ENCODE results near the gene ADAM12. TPM values are rescaled to one million over a fixed set of nuclear protein-coding genes. Genes with fewer than 3 reads are reported as not detected.

Gene ADAM12
- total and polyA plus RNA-seq, 10 of the 15 experiments (the other 5 are each of a cell fraction or from before 2014, with no cell fraction given) = under 0.01 to 0.62 (median 0.04) TPM; not detected in 5

DNA sequence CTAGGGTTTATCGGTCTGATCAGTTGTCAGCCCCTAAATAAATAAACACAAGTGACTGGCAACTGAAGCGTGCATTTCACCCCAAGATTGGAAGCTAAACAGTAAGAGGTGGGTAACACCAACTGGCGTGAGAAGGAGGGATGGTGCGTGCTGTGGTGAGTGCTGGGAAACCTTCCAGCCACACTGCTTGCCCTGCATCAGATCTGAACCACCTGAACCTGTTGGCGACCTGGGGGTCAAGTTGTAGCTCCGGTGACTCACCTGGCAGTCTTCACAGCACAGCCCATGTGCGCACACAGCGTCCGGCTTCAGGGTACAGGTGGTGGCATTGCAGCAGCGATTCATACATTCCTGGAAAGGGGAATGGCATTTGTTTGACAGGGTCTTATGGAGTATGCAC lies 321.8 kb downstream of the ADAM12 start:
- DNase-seq (ENCODE audit: low read depth, low spot score) (no peak), FAIRE-seq (no peak), ATAC-seq (no peak)
- no peaks in the 10 kb centered on the region for H3K4me1 ChIP-seq (ENCODE audit: control insufficient read depth, insufficient read depth, low read length)
- H3K36me3 ChIP-seq (ENCODE audit: control insufficient read depth in 2 of 2, insufficient read depth in 2 of 2, low read length in 1 of 2) = no peaks in the 10 kb centered on the region
- no peak overlapping the region for H3K4me2 ChIP-seq (ENCODE audit: control insufficient read depth, insufficient read depth)
- 34% methylated on average over 10 of the region's 10 CpGs for WGBS (ENCODE audit: insufficient coverage, insufficient replicate concordance, low lambda C conversion rate, missing lambda C conversion rate)
- no peak overlapping the region for H3K27ac ChIP-seq (ENCODE audit: control insufficient read depth, insufficient read depth)
- no peak overlapping the region for H2AFZ ChIP-seq (ENCODE audit: control insufficient read depth, low read depth, low read length)
- H4K20me1 ChIP-seq (ENCODE audit: control insufficient read depth, insufficient read depth) = no peaks in the 10 kb centered on the region
- in situ Hi-C loops (cut with MboI) (no loop called here), intact Hi-C loops (cut with micrococcal nuclease; ENCODE audit: unreplicated experiment) (no loop called here)
- H3K79me2 ChIP-seq (ENCODE audit: control insufficient read depth, insufficient read depth, low read length) = no peaks in the 10 kb centered on the region
- ChIA-PET POLR2A (no interaction called here), RAD21 (ENCODE audit: unreplicated experiment) (no interaction called here), CTCF (no interaction called here), SMC1A (ENCODE audit: uncharacterized antibody, unreplicated experiment) (no interaction called here)
- no peak overlapping the region for H3K9ac ChIP-seq (ENCODE audit: control insufficient read depth, insufficient read depth, low read length)
- H3K27me3 ChIP-seq (replicated peaks in 1 of 2; ENCODE audit: control insufficient read depth in 2 of 2, insufficient read depth in 2 of 2, low read length in 1 of 2) = no peaks in the 10 kb centered on the region
- no TSS peak for BruUV-seq (replicated peaks)
- TF ChIP-seq NR2C2 (IDR thresholded peaks at IDR 0.05; ENCODE audit: borderline replicate concordance, control insufficient read depth, insufficient read length, low read depth) = no peak
- no peak for TF ChIP-seq CHD2 (IDR thresholded peaks at IDR 0.05; ENCODE audit: borderline replicate concordance, low read depth, low read length)
- TF ChIP-seq, protein P1, sequence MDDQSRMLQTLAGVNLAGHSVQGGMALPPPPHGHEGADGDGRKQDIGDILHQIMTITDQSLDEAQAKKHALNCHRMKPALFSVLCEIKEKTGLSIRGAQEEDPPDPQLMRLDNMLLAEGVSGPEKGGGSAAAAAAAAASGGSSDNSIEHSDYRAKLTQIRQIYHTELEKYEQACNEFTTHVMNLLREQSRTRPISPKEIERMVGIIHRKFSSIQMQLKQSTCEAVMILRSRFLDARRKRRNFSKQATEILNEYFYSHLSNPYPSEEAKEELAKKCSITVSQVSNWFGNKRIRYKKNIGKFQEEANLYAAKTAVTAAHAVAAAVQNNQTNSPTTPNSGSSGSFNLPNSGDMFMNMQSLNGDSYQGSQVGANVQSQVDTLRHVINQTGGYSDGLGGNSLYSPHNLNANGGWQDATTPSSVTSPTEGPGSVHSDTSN (IDR thresholded peaks at IDR 0.05; ENCODE audit: insufficient replicate concordance, low read depth, low read length) = no peak
- TF ChIP-seq KDM1A (IDR thresholded peaks at IDR 0.05; ENCODE audit: borderline replicate concordance) = no peak
- TF ChIP-seq ZNF217 (IDR thresholded peaks at IDR 0.05) = no peak
- no peak for TF ChIP-seq NFYB (IDR thresholded peaks at IDR 0.05; ENCODE audit: insufficient read depth, low read depth, low read length)
- no peak for TF ChIP-seq WRNIP1 (IDR thresholded peaks at IDR 0.05; ENCODE audit: borderline replicate concordance, low read depth, low read length)
- no peak for TF ChIP-seq BHLHE40 (IDR thresholded peaks at IDR 0.05; ENCODE audit: borderline replicate concordance in 1 of 2, low read depth in 2 of 2, low read length in 1 of 2)
- TF ChIP-seq IKZF1 (conservative IDR thresholded peaks at IDR 0.05) = no peak
- H3K9me3 ChIP-seq (replicated peaks; ENCODE audit: control insufficient read depth, insufficient read depth, low read length) = no peaks in the 10 kb centered on the region
- H3K4me3 ChIP-seq = no peak overlapping the region

Measured in GM12878 (cell line).